OCI-LY1 (cell line): ENCODE measurements around the gene SIRPB2.

Experiments used
- EZH2 ChIP-seq: fragments of 200-600 bp; sonication (generic), shearing (Covaris generic); IDR thresholded peaks from 2 replicates; pipeline ENCODE4 v1.8.0; 2017; ENCODE audit warnings: borderline replicate concordance, mixed run types, mild to moderate bottlenecking, antibody characterized with exemption, low read length, moderate library complexity, mixed read lengths
- TF ChIP-seq, protein P1 (sequence below): fragments of 200-600 bp; sonication (generic), shearing (Covaris generic); IDR thresholded peaks from 2 replicates; pipeline ENCODE4 v1.5.1; 2017; ENCODE audit warnings: mild to moderate bottlenecking, antibody characterized with exemption, low read length, moderate library complexity, mixed read lengths

DNA sequence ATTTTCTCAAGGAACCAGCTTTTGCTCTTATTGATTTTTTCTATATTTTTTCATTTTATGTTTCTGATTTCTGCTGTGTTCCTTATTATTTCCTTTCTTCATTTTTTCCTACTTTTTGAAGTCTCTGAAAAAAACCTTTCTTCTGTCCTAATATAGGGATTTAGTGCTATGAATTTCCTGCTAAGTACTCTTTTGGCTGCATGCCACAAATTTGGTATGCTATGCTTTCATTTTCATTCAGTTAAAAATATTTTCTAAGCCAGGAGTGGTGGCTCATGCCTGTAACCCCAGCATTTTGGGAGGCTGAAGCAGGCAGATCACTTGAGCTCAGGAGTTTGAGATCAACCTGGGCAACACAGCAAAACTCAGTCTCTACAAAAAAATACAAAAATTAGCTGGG is 35.7 kb upstream of the SIRPB2 start:
- TF ChIP-seq, protein P1, sequence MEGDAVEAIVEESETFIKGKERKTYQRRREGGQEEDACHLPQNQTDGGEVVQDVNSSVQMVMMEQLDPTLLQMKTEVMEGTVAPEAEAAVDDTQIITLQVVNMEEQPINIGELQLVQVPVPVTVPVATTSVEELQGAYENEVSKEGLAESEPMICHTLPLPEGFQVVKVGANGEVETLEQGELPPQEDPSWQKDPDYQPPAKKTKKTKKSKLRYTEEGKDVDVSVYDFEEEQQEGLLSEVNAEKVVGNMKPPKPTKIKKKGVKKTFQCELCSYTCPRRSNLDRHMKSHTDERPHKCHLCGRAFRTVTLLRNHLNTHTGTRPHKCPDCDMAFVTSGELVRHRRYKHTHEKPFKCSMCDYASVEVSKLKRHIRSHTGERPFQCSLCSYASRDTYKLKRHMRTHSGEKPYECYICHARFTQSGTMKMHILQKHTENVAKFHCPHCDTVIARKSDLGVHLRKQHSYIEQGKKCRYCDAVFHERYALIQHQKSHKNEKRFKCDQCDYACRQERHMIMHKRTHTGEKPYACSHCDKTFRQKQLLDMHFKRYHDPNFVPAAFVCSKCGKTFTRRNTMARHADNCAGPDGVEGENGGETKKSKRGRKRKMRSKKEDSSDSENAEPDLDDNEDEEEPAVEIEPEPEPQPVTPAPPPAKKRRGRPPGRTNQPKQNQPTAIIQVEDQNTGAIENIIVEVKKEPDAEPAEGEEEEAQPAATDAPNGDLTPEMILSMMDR: no peak
- no peak for TF ChIP-seq EZH2
